ENCODE measurements around the gene PHF23.

Gene PHF23

DNA sequence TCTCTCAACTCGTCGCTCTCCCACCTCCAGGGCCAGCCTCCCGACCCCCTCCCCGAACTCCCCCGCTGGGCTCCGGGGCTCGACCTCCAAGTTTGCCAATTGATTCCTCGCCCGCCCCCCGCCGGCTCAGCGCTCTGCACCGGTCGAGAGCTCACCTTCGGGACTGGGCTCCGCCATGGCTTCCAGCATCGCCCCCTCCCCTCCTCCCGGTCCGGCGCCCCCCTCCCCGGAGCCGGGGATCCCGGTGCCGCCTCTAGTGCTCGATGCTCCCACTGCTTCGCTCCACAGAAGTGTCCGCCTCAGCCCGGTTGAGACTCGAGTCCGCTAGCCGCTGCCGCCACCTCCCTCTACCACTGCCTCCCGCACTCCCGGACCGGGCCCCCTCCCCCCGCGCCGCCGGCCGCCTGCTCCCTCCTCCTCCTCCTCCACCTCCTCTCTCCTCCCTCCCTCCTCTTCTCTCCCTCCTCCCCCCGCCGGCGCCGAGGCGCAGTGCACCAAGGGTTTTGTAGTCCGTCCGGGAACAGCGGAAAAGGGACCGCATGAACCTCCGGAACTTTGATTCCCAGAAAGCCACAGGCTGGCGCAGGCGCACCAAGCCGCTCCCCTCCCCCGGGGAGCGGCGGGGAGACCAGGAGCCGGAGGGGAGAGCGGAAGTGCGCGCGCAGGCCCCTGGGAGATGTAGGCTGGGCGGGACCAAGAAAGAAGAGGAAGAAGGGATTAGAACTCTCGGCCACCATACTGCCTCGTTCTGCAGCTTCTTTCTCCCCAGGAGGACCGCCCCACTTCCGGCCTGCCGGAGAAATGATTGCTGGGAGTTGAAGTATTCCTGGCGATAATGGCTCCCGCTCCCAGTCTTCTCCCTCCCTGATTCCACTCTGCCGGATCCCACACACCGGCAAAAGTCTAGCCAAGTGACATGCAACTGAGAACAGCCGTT lies at the start of gene PHF23:
Gene PHF23 (minus strand): TSS at position 367 of the 937 bp plus-strand sequence. CDS start 178 bp downstream, at position 189.
- DNase-seq = peak; percentile 100

- no peak for DNase-seq
Observed at GRCh38 chr17:7285679-7286078, 46.4 kb upstream of the PHF23 start.

DNA sequence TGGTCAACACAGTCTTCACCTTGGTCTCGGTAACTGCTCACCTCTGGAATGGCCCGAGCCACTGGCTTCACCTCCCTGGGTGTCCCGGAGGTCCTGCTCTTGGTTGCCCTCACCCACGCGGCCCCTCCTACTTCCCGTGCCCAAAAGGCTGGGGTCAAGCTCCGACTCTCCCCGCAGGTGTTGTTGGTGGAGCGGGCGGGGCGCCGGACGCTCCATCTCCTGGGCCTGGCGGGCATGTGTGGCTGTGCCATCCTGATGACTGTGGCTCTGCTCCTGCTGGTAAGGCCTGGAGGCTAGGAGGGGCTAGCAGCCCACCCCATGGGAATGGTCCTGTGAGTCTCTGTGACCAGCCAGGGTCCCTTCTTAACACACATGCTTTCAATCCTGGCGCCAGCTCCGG lies 45.7 kb upstream of the PHF23 start:
- DNase-seq = no peak

DNA sequence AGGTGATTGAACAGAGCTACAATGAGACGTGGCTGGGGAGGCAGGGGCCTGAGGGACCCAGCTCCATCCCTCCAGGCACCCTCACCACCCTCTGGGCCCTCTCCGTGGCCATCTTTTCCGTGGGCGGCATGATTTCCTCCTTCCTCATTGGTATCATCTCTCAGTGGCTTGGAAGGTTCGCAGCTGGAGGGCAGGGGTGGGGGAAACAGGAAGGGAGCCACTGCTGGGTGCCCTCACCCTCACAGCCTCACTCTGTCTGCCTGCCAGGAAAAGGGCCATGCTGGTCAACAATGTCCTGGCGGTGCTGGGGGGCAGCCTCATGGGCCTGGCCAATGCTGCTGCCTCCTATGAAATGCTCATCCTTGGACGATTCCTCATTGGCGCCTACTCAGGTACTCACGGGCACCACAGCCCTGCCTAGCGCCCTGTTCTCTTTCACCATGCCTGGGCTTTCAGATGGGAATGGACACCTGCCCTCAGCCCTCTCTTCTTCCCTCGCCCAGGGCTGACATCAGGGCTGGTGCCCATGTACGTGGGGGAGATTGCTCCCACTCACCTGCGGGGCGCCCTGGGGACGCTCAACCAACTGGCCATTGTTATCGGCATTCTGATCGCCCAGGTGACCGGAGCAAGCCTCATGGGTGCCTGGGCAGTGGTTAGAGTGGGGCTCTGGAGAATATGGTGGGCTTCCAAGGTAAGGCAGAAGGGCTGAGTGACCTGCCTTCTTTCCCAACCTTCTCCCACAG lies 44.4 kb upstream of the PHF23 start:
- no peak for DNase-seq

GRCh38 chr17:7282752-7283321 lies 43.6 kb upstream of the PHF23 start:
- no peak for DNase-seq

DNA sequence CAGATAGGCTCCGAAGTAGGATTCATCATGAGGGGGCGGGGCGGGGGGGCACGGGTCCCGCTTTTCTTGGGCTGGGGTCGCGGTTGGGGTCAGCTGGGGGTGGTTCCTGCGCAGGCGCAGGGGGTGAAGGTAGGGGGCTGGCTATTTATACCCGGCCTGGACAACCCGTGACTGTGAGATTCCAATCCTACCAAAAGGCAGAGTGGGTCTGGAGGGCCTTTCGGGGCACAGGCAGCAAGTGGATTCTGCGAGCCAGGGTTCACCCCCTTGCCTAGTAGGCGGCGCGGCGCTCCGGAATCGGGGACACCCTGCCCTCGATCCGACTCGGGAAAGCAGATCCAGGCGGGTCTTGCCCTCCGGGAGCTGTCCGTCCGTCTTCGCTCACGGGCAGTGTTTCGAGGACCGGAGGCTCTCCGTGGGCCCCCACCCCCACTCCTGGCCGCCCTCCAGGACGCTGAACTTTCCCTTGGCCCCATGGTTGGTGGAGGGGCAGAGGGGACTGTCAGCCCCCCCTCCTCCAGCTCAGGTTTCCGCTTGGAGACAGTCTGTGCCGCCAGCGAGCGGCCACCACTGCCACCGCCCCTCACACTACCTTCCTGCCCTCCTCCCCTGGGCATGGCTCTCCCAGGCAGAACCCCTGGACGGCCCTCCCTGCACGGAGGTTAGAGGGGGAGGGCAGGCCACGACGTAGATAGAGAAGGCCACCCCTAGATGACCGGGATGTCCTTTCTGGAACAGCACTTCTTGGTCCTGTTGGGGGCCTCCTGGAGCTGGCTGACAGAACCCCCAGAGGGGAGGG lies 42.9 kb upstream of the PHF23 start:
- DNase-seq = peak; percentile 35

DNA sequence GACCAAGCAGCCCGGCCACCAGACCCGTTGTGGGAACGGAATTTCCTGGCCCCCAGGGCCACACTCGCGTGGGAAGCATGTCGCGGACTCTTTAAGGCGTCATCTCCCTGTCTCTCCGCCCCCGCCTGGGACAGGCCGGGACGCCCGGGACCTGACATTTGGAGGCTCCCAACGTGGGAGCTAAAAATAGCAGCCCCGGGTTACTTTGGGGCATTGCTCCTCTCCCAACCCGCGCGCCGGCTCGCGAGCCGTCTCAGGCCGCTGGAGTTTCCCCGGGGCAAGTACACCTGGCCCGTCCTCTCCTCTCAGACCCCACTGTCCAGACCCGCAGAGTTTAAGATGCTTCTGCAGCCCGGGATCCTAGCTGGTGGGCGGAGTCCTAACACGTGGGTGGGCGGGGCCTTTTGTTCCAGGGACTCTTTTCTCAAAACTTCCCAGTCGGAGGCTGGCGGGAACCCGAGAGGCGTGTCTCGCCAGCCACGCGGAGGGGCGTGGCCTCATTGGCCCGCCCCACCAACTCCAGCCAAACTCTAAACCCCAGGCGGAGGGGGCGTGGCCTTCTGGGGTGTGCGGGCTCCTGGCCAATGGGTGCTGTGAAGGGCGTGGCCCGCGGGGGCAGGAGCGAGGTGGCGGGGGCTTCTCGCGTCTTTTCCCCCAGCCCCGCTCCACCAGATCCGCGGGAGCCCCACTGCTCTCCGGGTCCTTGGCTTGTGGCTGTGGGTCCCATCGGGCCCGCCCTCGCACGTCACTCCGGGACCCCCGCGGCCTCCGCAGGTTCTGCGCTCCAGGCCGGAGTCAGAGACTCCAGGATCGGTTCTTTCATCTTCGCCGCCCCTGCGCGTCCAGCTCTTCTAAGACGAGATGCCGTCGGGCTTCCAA lies 42.1 kb upstream of the PHF23 start, which contains the start of gene SLC2A4:
Gene SLC2A4 (plus strand): TSS at position 645 of the 879 bp plus-strand sequence. CDS start 217 bp downstream, at position 862.
- DNase-seq = peak; percentile 97

DNA sequence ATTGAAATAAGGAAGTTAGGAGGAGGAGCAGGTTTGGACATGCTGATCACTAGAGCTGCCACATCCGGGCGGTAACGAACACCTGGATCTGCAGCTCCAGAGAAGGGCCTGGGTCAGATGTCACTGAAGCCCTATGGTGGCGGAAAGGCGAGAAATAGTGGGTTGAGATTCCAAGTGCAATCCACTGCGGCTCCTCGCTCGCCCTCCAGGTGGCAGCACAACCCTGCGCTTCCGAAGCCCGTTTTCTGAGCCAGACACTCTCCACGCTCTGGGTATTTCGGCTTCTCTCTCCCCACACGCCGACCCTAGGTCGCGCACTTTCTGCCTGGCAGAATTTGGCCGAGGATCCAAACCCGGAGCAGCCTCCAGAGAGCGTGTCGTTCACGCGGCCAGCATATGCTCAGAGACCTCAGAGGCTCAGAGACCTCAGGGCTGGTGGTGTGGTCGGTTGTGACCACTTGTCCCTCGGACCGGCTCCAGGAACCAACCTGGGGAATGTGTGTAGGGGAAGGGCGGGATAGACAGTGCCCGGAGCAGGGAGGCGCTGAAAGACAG lies 41.3 kb upstream of the PHF23 start:
- DNase-seq = peak; percentile 89

- DNase-seq = no peak
Observed at GRCh38 chr17:7279448-7279847, 40.2 kb upstream of the PHF23 start.

DNA sequence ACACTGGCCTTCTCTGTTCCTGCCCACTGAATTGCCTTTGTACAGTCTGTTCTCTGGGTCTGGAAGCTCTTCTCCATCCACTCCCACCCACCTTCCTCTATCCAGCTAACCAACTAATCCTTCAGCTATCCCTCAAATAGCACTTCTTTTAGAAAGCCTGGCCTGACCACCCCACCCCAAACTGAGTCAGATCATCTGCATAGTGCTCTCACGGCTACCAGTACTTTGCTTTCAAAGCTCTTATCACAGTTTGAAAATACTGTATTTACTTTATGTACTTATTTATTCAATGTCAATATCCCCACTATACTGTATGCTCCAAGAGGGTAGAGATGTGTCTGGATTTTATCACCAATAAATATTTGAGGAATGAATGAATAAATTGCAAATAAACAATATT lies 27.5 kb upstream of the PHF23 start:
- DNase-seq = no peak

DNA sequence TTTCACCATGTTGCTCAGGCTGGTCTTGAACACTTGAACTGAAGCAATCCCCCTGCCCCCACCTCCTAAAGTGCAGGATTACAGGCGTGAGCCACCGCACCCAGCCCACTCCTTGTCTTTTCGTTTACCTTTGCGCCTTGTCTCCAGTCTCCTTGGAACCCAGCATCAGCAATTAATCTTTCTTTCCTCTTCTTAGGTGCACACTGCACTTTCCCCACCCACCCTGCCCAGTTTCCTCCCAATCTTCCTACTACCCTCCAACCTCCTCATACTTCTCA lies 24.5 kb upstream of the PHF23 start:
- DNase-seq = no peak

- DNase-seq = peak; percentile 58
Observed at GRCh38 chr17:7262935-7263800, 23.9 kb upstream of the PHF23 start.

- DNase-seq = peak; percentile 96
Observed at GRCh38 chr17:7262192-7262934, 23.1 kb upstream of the PHF23 start, which contains the start of gene CLDN7. Gene CLDN7 (minus strand): TSS chr17:7262478. CDS start chr17:7262043, 435 bp downstream.

DNA sequence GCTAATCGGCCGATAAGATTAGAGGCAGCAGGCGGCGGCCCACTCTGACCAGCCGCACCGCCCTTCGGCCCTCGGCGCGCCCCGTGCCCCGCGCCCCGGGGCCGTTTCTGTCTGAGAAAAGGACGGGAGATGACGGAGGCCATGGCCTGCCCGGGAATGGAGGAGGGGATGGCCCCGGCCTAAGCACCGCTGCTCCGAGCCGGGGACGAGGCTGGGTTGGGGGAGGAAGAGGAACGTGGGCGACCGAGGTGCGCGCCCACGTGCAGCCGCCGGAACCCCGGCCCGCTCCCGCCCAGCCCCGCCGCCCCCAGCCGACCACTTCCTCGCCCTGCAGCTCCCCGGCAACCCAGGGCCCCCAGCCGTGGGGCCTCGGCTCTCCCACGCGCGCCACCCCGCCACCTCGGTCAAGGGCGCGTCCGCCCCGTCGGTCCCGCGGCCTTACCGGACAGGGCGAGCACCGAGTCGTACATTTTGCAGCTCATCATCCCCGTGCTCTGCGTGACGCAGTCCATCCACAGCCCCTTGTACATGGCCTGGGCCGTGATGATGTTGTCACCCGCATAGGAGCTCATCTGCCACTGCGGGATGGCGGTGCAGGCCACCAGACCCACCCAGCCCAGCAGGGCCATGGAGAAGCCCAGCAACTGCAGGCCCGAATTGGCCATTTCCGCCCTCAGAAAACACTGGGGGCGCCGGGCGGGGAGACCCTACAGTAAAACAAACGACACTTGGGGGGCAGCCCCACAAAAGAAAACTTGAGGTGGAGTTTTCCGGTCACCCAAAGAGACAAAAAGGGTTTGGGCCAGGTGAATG lies 22.3 kb upstream of the PHF23 start:
- DNase-seq = no peak

- DNase-seq = peak; percentile 59
Observed at GRCh38 chr17:7260651-7261378, 21.6 kb upstream of the PHF23 start.

DNA sequence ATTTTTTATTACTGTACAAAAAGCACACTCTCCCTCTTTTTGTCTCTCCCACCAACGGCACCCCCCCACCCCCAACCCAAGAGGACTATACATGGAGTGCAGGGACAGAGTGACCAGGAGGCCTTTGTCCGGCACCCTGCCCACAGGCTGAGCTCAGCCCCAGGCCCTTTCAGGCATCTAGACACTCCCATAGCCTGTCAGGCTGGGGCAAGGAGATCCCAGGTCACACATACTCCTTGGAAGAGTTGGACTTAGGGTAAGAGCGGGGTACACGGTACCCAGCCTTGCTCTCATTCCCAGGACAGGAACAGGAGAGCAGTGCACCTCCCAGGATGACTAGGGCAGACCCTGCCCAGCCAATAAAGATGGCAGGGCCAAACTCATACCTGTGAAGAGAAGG lies 20.9 kb upstream of the PHF23 start:
- DNase-seq = no peak

GRCh38 chr17:7259555-7259889 lies 20.3 kb upstream of the PHF23 start:
- no peak for DNase-seq

All from NCI-H1105 (cell line).